MM.1S (cell line): ENCODE measurements around the gene DDX10.

ENCODE experiments used
- DNase-seq: peaks from one replicate; pipeline ENCODE4 v3.0.0-alpha.2; 2015
- H2AFZ ChIP-seq: fragments of 300-600 bp; sonication (generic); 2 replicates; pipeline ENCODE4 v1.6.0; 2016; ENCODE audit warnings: antibody characterized with exemption, low read length
- H3F3A ChIP-seq: fragments of 300-600 bp; sonication (generic); 2 replicates; pipeline ENCODE4 v1.6.1; 2016; ENCODE audit warnings: mild to moderate bottlenecking, antibody characterized with exemption, low read length, moderate library complexity, mixed read lengths; ENCODE audit not compliant: insufficient read depth
- H3K27ac ChIP-seq: fragments of 300-600 bp; sonication (generic); 2 replicates; pipeline ENCODE4 v1.5.1; 2016; ENCODE audit warnings: mild to moderate bottlenecking, low read length
- H3K27me3 ChIP-seq: fragments of 300-600 bp; sonication (generic); replicated peaks from 2 replicates; pipeline ENCODE4 v1.6.0; 2016; ENCODE audit warnings: low read length; ENCODE audit not compliant: insufficient read depth
- H3K36me3 ChIP-seq: fragments of 300-600 bp; sonication (generic); replicated peaks from 2 replicates; pipeline ENCODE4 v1.6.1; 2016; ENCODE audit warnings: mild to moderate bottlenecking, low read length, mixed read lengths; ENCODE audit not compliant: insufficient read depth
- H3K4me1 ChIP-seq: fragments of 300-600 bp; sonication (generic); 2 replicates; pipeline ENCODE4 v1.6.1; 2016; ENCODE audit warnings: low read length, mixed read lengths
- H3K4me2 ChIP-seq: fragments of 300-600 bp; sonication (generic); 2 replicates; pipeline ENCODE4 v1.6.0; 2016; ENCODE audit warnings: low read depth, low read length
- H3K4me3 ChIP-seq: fragments of 300-600 bp; sonication (generic); 2 replicates; pipeline ENCODE4 v1.5.1; 2016; ENCODE audit warnings: low read length, mixed read lengths
- H3K79me2 ChIP-seq: fragments of 300-600 bp; sonication (generic); 2 replicates; pipeline ENCODE4 v1.6.1; 2016; ENCODE audit warnings: mixed run types, low read length, mixed read lengths
- H3K9ac ChIP-seq: fragments of 300-600 bp; sonication (generic); 2 replicates; pipeline ENCODE4 v1.6.1; 2016; ENCODE audit warnings: low read length, mixed read lengths
- H3K9me2 ChIP-seq: fragments of 300-600 bp; sonication (generic); replicated peaks from 2 replicates; pipeline ENCODE4 v1.6.1; 2016; ENCODE audit warnings: mild to moderate bottlenecking, low read length, mixed read lengths; ENCODE audit not compliant: insufficient read depth
- H3K9me3 ChIP-seq: fragments of 300-600 bp; sonication (generic); replicated peaks from 2 replicates; pipeline ENCODE4 v1.6.1; 2016; ENCODE audit warnings: mild to moderate bottlenecking, low read length, mixed read lengths; ENCODE audit not compliant: insufficient read depth
- H4K20me1 ChIP-seq: fragments of 300-600 bp; sonication (generic); 2 replicates; pipeline ENCODE4 v1.6.1; 2016; ENCODE audit warnings: mild to moderate bottlenecking, low read length, moderate library complexity, mixed read lengths; ENCODE audit not compliant: insufficient read depth
- CTCF ChIP-seq: fragments of 300-600 bp; sonication (generic); IDR thresholded peaks from 2 replicates; pipeline ENCODE4 v1.5.1; 2016; ENCODE audit warnings: antibody characterized with exemption, low read length, mixed read lengths
- EZH2 ChIP-seq: fragments of 300-600 bp; sonication (generic); optimal IDR thresholded peaks from 2 replicates; pipeline ENCODE3; 2017; ENCODE audit warnings: low read depth, mild to moderate bottlenecking, antibody characterized with exemption, low read length, mixed read lengths
- EZH2phosphoT487 ChIP-seq: fragments of 300-600 bp; sonication (generic); IDR thresholded peaks from 2 replicates; pipeline ENCODE4 v1.6.1; 2018; ENCODE audit warnings: antibody characterized with exemption, low read length

Gene DDX10

DNA sequence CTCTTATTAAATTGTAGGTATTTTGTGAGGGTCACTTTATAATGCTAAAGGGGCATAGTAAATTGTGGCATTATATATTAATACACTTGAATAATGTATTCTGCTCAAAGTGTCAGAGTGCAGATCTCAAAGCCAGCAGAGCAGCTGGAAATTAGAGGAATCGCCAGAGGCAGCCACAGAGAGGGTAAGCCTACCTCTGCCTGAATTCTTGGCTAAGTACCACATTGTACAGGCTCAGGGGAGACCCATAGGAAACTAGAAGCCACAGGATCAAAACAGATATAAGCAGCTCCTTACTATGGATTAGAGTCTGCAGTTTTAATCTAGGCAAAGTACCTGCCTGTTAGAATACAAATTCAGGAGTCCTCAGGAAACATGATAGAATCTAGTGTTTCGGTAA, 249.3 kb downstream of the DDX10 start:
- Histone ChIP-seq H3K9ac (no peak overlapping the region), H3K79me2 (no peaks in the 10 kb centered on the region), H3K36me3 (no peaks in the 10 kb centered on the region), H3K4me2 (no peak overlapping the region), H3K4me1 (no peaks in the 10 kb centered on the region), H3F3A (no peaks in the 10 kb centered on the region), H3K9me2 (no peaks in the 10 kb centered on the region), H3K4me3 (no peak overlapping the region), H2AFZ (no peak overlapping the region), H3K27me3 (no peaks in the 10 kb centered on the region), H3K9me3 (no peaks in the 10 kb centered on the region), H4K20me1 (no peaks in the 10 kb centered on the region), H3K27ac (no peak overlapping the region)
- DNase-seq: no peak
- TF ChIP-seq EZH2 (no peak), EZH2phosphoT487 (no peak), CTCF (no peak)

GRCh38 chr11:108914981-108915380, 250.1 kb downstream of the DDX10 start:
- no peak for DNase-seq
- Histone ChIP-seq H3K9me2 (no peaks in the 10 kb centered on the region), H3K4me2 (no peak overlapping the region), H3K79me2 (no peaks in the 10 kb centered on the region), H2AFZ (no peak overlapping the region), H4K20me1 (no peaks in the 10 kb centered on the region), H3K27me3 (no peaks in the 10 kb centered on the region), H3K4me1 (no peaks in the 10 kb centered on the region), H3F3A (no peaks in the 10 kb centered on the region), H3K36me3 (no peaks in the 10 kb centered on the region), H3K27ac (no peak overlapping the region), H3K4me3 (no peak overlapping the region), H3K9me3 (no peaks in the 10 kb centered on the region), H3K9ac (no peak overlapping the region)
- no peak for TF ChIP-seq EZH2

DNA sequence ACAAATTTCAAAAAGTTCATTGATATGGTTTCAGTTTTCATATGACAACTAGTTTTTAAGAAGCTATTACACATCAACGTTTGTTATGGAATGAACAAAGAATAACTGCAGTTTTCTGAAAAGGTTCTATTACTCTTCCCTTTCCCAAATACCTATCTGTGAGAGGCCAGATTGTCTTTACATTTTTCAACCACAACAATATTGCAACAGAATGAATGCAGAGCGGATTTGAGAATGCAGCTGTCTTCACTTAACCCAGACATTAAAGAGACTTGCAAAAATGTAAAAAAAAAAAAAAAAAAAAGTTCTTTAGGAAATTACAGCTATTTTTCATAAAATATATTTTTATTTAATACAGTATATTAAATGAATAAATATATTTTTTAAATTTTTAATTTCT, 250.8 kb downstream of the DDX10 start:
- no peak overlapping the region for H2AFZ ChIP-seq
- no peak overlapping the region for H3K27ac ChIP-seq
- no peaks in the 10 kb centered on the region for H3K27me3 ChIP-seq
- H3K4me1 ChIP-seq: no peaks in the 10 kb centered on the region
- H3F3A ChIP-seq: no peaks in the 10 kb centered on the region
- no peaks in the 10 kb centered on the region for H3K9me2 ChIP-seq
- TF ChIP-seq EZH2 (no peak), CTCF (no peak), EZH2phosphoT487 (no peak)
- no peaks in the 10 kb centered on the region for H3K36me3 ChIP-seq
- H3K9ac ChIP-seq: no peak overlapping the region
- no peak overlapping the region for H3K4me2 ChIP-seq
- no peaks in the 10 kb centered on the region for H3K9me3 ChIP-seq
- DNase-seq: no peak
- no peaks in the 10 kb centered on the region for H4K20me1 ChIP-seq
- no peaks in the 10 kb centered on the region for H3K79me2 ChIP-seq
- no peak overlapping the region for H3K4me3 ChIP-seq

GRCh38 chr11:108916290-108916689, 251.4 kb downstream of the DDX10 start:
- TF ChIP-seq CTCF: no peak
- TF ChIP-seq EZH2phosphoT487: no peak
- no peak for TF ChIP-seq EZH2
- Histone ChIP-seq H3K79me2 (no peaks in the 10 kb centered on the region), H3K4me1 (no peaks in the 10 kb centered on the region), H3K27ac (no peak overlapping the region), H3K27me3 (no peaks in the 10 kb centered on the region), H3K9me3 (no peaks in the 10 kb centered on the region), H3K9me2 (no peaks in the 10 kb centered on the region), H3F3A (no peaks in the 10 kb centered on the region), H3K4me3 (no peak overlapping the region), H3K9ac (no peak overlapping the region), H3K36me3 (no peaks in the 10 kb centered on the region), H3K4me2 (no peak overlapping the region), H4K20me1 (no peaks in the 10 kb centered on the region), H2AFZ (no peak overlapping the region)
- DNase-seq: no peak
